ENCODE measurements around the gene CCNK.

Gene CCNK

GRCh38 chr14:99535908-99536778, 54.9 kb downstream of the CCNK start:
- no peak for DNase-seq (ENCODE audit: low read depth in 2 of 2)

GRCh38 chr14:99537399-99537798, 56.2 kb downstream of the CCNK start:
- DNase-seq (ENCODE audit: low read depth in 2 of 2) = no peak

- DNase-seq (ENCODE audit: low read depth in 2 of 2) = no peak
Observed at GRCh38 chr14:99538275-99538674, 57.1 kb downstream of the CCNK start.

- DNase-seq (ENCODE audit: low read depth in 2 of 2) = no peak
Observed at GRCh38 chr14:99538733-99539132, 57.5 kb downstream of the CCNK start.

- DNase-seq (ENCODE audit: low read depth in 2 of 2) = no peak
Observed at GRCh38 chr14:99539491-99539890, 58.3 kb downstream of the CCNK start.

GRCh38 chr14:99540196-99541032, 59.2 kb downstream of the CCNK start:
- DNase-seq (ENCODE audit: low read depth in 2 of 2) = no peak

GRCh38 chr14:99541211-99541610, 60.0 kb downstream of the CCNK start:
- no peak for DNase-seq (ENCODE audit: low read depth in 2 of 2)

GRCh38 chr14:99541677-99542470, 60.7 kb downstream of the CCNK start:
- DNase-seq (ENCODE audit: low read depth in 2 of 2) = no peak

GRCh38 chr14:99542566-99542965, 61.4 kb downstream of the CCNK start:
- no peak for DNase-seq (ENCODE audit: low read depth in 2 of 2)

- no peak for DNase-seq (ENCODE audit: low read depth in 2 of 2)
Observed at GRCh38 chr14:99543370-99543769, 62.2 kb downstream of the CCNK start.

- no peak for DNase-seq (ENCODE audit: low read depth in 2 of 2)
Observed at GRCh38 chr14:99543985-99544384, 62.8 kb downstream of the CCNK start.

- DNase-seq (ENCODE audit: low read depth in 2 of 2) = no peak
Observed at GRCh38 chr14:99544991-99545390, 63.8 kb downstream of the CCNK start.

- no peak for DNase-seq (ENCODE audit: low read depth in 2 of 2)
Observed at GRCh38 chr14:99545586-99545985, 64.4 kb downstream of the CCNK start.

GRCh38 chr14:99546234-99546879, 65.1 kb downstream of the CCNK start:
- DNase-seq (ENCODE audit: low read depth in 2 of 2) = no peak

- DNase-seq (ENCODE audit: low read depth in 2 of 2) = no peak
Observed at GRCh38 chr14:99548255-99548654, 67.0 kb downstream of the CCNK start.

GRCh38 chr14:99548871-99549515, 67.8 kb downstream of the CCNK start:
- DNase-seq (ENCODE audit: low read depth in 2 of 2) = no peak

- DNase-seq (ENCODE audit: low read depth in 2 of 2) = no peak
Observed at GRCh38 chr14:99549684-99550083, 68.5 kb downstream of the CCNK start.

- no peak for DNase-seq (ENCODE audit: low read depth in 2 of 2)
Observed at GRCh38 chr14:99550387-99550992, 69.3 kb downstream of the CCNK start.

- DNase-seq (ENCODE audit: low read depth in 2 of 2) = no peak
Observed at GRCh38 chr14:99551034-99551922, 70.1 kb downstream of the CCNK start.

Data from stimulated activated CD4-positive, alpha-beta T cell treated with anti-CD3 and anti-CD28 coated beads, Interleukin-15, amount 100 ng/mL, for 48 hours (primary cell).